SH-SY5Y (cell line): ENCODE data around the gene PRR35.

Experiments
- GATA2 ChIP-seq: IDR thresholded peaks from 2 replicates; pipeline ENCODE4 v1.6.1; 2011; ENCODE audit warnings: mild to moderate bottlenecking, low read depth, low read length
- GATA3 ChIP-seq: IDR thresholded peaks from 2 replicates; pipeline ENCODE4 v1.6.1; 2011; ENCODE audit warnings: low read depth, mild to moderate bottlenecking, low read length, moderate library complexity

- TF ChIP-seq GATA2 (no peak), GATA3 (no peak)
Measured at GRCh38 chr16:559411-560203, 587 bp upstream of the PRR35 start.
